Measurements from ENCODE around the gene MMP15.

- TF ChIP-seq CTCF (IDR thresholded peaks at IDR 0.05) (no peak), POLR2AphosphoS5 (IDR thresholded peaks at IDR 0.05) (no peak), EP300 (IDR thresholded peaks at IDR 0.05) (no peak), POLR2A (IDR thresholded peaks at IDR 0.05) (no peak)
Measured at GRCh38 chr16:58013201-58013956, 12.2 kb upstream of the MMP15 start.
